Spleen (tissue), 7 donors: ENCODE data around the gene QPCT.

Experiments used
- POLR2A ChIP-seq, 3 donors: fragments of 450-650 bp; IDR thresholded peaks; one replicate each; pipeline ENCODE4 v1.5.1; 2017; ENCODE audit warnings: antibody characterized with exemption in 3 of 3, mild to moderate bottlenecking in 1 of 3
- POLR2AphosphoS5 ChIP-seq, 3 donors: sonication (generic); formaldehyde crosslinking; IDR thresholded peaks; one replicate each; pipeline ENCODE4 v1.5.1; 2017; ENCODE audit warnings: antibody characterized with exemption in 3 of 3
- TF ChIP-seq, protein P1 (sequence below), 11 experiments: fragments of 200-600 bp in 7 of 11; fragments of 450-650 bp in 4 of 11; sonication (generic) in 4 of 11; IDR thresholded peaks in 8 of 11; conservative IDR thresholded peaks in 3 of 11; 1 replicate in 7 of 11; 2 replicates in 4 of 11; pipeline versions ENCODE4 v1.4.0 to v1.8.0; 2016 to 2021; ENCODE audit warnings: antibody characterized with exemption in 11 of 11, inconsistent platforms in 4 of 11, mild to moderate bottlenecking in 1 of 11
- donor health status: DM: no; HTN: no; CAD: no; lungs with moderate emphysema.
- donor health status: DM: no; HTN: no; CAD: no.
- donor health status: DM: no; HTN: no; CAD: no.

DNA sequence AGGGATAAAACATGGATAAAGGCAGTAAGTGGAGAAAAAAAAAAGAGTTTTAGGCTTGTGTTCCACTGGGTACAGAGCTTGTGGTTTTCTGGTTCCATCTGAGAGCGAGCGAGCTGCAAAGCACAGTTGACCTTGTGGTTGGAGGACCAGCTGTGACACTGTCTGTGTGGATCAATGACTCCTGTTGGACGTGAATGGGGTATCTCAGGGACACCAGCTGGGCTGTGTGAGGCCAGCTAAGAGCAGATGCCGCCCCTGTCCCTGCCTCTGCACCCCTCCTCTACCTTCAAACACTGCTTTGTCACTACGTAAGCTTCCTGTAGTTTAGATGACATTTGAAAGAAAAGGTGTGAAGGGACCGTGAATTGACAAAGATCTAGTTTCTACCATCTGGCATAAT lies 67.8 kb downstream of the QPCT start:
- no peak for TF ChIP-seq POLR2A (IDR thresholded peaks at IDR 0.05)
- TF ChIP-seq, protein P1, sequence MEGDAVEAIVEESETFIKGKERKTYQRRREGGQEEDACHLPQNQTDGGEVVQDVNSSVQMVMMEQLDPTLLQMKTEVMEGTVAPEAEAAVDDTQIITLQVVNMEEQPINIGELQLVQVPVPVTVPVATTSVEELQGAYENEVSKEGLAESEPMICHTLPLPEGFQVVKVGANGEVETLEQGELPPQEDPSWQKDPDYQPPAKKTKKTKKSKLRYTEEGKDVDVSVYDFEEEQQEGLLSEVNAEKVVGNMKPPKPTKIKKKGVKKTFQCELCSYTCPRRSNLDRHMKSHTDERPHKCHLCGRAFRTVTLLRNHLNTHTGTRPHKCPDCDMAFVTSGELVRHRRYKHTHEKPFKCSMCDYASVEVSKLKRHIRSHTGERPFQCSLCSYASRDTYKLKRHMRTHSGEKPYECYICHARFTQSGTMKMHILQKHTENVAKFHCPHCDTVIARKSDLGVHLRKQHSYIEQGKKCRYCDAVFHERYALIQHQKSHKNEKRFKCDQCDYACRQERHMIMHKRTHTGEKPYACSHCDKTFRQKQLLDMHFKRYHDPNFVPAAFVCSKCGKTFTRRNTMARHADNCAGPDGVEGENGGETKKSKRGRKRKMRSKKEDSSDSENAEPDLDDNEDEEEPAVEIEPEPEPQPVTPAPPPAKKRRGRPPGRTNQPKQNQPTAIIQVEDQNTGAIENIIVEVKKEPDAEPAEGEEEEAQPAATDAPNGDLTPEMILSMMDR (IDR thresholded peaks at IDR 0.05 in 8 of 11, conservative IDR thresholded peaks at IDR 0.05 in 3 of 11): no peak
- no peak for TF ChIP-seq POLR2AphosphoS5 (IDR thresholded peaks at IDR 0.05)
